IPS-NIHi11 (cell line): ENCODE measurements around the gene FURIN.
"Not testable (repeated sequence)": the region's sequence is repeated elsewhere in the genome, so short reads cannot be mapped to it uniquely, and the experiment has no call there.

Experiments used
- DNase-seq: peaks from one replicate; pipeline ENCODE4 v3.0.0; 2012; ENCODE audit warnings: mixed read lengths, low spot score

The FURIN gene

GRCh38 chr15:90882781-90883525 lies 14.6 kb downstream of the FURIN start:
- no peak for DNase-seq

DNA sequence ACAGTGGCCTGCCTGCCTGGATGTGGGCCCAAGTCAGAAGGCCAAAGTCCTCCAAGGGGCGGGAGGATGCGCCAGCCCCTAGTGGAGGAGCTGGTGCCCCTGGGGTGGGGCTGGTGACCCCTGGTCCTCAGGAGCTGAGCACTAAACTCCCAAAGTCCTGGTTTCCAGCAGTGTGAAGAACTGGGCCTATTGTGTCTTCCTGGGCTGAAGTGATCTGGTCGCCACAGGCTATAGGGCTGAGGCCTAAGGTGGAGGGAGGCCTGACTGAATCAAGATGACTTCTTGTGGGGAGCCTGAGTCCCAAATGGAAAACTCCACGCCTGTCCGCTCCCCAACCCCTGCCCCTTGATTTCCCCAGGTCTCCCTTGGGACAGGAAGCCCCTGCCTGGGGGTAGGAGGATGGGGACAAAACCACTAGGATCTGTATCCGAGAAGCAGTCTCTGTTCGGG lies 15.2 kb downstream of the FURIN start:
- DNase-seq: no peak

DNA sequence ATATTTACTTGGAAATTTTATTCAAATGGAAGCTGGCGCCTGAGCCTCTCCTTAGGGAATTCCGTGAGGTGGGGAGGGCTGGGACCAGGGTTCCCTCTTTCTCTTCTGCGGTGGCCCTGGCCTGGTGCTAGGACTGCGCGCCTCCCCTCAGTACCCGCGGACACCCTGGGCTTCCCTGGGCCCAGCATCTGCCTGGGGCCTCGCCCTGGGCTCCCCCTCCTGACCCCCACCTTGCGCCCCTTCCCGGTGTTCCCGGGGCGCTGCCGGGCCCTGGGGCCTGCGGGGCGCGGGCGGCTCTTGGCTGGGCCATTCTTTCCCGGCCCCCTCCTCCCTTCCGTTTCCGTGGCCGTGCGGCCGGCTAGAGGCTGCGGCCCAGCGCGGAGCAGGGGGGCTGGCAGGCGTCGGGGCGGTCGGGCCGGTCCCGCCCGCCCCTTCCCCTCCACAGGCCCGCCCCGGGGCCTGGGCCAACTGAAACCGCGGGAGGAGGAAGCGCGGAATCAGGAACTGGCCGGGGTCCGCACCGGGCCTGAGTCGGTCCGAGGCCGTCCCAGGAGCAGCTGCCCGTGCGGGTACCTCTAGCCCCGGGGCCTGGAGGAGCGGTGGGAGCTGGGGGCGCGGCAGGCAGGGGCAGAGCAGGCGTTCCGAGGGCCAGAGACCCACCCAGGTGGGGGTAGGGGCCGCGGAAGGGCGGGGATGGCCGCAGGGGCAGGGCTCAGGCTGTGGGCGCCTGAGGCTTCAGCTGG lies 15.8 kb downstream of the FURIN start, which contains the start of gene FES:
Gene FES, plus strand, starts transcription at position 529 of the 743 bp plus-strand sequence. CDS start 542 bp downstream, outside the sequence.
- peak; percentile 81 for DNase-seq

- no peak for DNase-seq
Measured at GRCh38 chr15:90884719-90885431, 16.5 kb downstream of the FURIN start.

DNA sequence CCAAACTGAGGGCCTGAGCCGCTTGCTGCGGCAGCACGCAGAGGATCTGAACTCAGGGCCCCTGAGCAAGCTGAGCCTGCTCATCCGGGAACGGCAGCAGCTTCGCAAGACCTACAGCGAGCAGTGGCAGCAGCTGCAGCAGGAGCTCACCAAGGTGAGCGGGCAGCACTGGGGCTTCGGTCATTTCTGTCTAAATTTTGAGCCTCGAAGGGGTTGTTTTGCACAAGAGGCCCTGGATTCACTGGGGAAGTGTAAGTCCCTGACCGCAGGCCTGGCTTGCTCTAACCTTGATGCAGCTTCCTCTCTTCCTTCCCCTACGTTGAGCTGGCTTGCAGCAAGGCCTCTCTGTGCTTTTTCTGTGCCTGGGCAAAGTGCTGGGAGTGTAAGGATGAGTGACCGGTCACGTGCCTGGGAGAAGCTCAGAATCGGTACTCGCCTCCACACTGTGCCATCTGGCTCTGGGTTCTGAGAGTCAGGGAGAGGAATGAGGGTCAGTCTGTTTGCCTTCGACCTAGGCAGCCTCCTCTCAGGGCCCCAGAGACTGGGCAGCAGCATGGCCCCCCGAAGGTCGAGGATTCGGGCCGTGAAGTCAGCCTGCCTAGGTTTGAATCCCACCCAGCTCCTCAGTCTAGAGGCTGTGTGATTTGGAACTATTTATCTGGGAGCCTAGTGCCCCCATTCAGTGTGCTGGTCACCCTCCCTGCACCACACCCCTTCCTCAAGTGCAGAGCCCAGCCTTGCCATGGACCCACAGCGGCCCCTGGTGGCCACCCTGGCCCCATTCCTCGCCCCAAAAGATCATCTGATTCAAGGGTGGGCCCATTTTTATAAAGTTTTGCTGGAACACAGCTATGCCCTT lies 17.3 kb downstream of the FURIN start:
- DNase-seq: peak; percentile 79

- DNase-seq: no peak
Measured at GRCh38 chr15:90886291-90886614, 17.9 kb downstream of the FURIN start.

GRCh38 chr15:90887037-90887481 lies 18.7 kb downstream of the FURIN start:
- DNase-seq: no peak

- no peak for DNase-seq
Measured at GRCh38 chr15:90889313-90889730, 20.9 kb downstream of the FURIN start.

DNA sequence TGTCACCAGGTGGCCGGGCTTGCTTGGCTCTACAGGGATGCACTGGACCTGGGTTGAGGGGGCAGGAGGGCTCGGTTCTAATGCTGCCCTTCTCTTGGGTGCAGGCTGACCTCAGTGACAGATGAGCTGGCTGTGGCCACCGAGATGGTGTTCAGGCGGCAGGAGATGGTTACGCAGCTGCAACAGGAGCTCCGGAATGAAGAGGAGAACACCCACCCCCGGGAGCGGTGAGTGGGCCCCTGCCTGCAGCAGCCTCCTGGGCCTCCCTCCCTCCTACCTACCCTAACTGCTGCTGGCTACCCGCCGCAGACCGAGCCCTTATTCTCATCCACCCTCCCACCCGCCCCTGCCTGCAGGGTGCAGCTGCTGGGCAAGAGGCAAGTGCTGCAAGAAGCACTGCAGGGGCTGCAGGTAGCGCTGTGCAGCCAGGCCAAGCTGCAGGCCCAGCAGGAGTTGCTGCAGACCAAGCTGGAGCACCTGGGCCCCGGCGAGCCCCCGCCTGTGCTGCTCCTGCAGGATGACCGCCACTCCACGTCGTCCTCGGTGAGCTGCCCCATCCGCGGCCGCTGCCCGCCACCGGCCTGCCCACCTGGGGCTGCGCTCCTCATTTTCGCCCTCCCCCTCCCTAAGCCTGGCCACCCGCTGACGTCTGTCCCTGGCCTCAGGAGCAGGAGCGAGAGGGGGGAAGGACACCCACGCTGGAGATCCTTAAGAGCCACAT lies 21.5 kb downstream of the FURIN start:
- no peak for DNase-seq

DNA sequence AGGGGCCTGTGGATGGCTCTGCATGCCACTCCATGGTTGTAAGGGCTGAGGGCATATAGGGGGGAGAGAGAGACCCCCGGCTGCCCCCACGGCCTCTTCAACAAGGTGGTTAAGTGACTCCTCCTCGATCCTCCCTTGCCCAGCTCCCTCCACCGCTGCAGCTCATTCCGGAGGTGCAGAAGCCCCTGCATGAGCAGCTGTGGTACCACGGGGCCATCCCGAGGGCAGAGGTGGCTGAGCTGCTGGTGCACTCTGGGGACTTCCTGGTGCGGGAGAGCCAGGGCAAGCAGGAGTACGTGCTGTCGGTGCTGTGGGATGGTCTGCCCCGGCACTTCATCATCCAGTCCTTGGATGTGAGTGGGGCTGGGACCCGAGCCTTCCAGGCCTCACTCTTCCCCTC lies 22.5 kb downstream of the FURIN start:
- no peak for DNase-seq

- no peak for DNase-seq
Measured at GRCh38 chr15:90891346-90891949, 23.1 kb downstream of the FURIN start.

GRCh38 chr15:90892023-90892422 lies 23.6 kb downstream of the FURIN start:
- no peak for DNase-seq

DNA sequence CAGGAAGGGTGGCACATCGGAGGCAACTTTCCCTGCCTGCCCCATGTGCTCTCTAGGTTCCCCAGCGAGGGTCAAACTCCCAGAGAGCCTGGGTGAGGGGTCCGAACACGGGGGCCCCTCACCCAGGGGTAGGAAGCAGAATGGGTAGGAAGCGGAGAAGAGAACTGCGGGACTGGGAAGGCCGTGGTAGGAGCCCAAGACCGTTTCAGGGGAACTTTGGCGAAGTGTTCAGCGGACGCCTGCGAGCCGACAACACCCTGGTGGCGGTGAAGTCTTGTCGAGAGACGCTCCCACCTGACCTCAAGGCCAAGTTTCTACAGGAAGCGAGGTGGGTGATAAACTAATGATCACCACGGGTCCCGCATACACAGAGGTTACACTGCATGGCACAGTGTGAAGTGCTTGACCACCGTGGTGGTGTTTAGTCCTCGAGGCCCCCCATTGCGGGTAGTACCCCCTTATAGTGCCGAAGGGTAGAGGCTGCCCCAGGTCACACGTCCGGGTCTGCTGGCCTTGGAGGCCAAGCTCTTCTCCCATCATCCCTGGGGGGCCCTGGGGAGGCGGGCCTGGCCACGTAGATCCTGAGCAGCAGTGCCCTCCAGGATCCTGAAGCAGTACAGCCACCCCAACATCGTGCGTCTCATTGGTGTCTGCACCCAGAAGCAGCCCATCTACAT lies 24.2 kb downstream of the FURIN start:
- DNase-seq: no peak

GRCh38 chr15:90893175-90894090 lies 25.0 kb downstream of the FURIN start:
- no peak for DNase-seq

DNA sequence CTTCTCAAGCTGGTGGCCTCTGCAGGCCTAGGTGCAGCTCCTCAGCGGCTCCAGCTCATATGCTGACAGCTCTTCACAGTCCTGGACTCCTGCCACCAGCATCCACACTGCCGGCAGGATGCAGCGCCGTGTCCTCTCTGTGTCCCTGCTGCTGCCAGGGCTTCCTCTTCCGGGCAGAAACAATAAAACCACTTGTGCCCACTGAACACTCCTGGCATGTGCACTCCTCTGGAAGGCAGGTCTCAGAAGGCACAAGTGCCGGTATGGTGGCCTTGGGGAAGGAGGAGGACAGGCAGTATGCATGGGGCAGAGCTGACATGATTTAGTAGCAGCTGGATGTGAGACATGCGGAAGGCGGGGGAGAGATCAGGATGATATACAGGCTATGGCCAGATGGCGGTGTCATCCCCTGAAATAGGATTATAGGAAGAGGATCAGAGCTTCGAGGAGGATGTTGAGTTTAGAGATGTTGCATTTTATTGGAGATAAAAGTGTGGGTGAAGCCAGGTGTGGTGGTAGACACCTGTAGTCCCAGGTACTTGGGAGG lies 27.3 kb downstream of the FURIN start:
- DNase-seq: no peak

DNA sequence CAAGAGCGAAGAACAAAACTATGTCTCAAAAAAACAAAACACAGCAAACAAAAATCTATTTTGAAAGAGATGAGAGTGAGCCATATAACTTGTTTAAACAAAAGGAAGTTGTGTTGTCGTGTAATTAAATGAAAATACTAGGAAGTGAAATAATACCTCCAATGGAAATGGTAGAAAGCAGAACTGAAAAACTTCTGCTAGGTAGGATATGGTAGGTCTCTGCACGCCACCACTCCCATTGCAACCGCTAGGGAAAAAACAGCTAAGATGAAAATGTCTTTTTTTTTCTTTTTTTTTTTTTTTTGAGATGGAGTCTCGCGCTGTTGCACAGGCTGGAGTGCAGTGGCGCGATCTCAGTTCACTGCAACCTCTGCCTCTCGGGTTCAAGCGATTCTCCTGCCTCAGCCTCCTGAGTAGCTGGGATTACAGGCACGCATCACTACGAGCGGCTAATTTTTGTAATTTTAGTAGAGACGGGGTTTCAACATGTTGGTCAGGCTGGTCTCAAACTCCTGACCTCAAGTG lies 28.8 kb downstream of the FURIN start:
- not testable (repeated sequence) for DNase-seq

GRCh38 chr15:90901175-90902039 lies 33.0 kb downstream of the FURIN start:
- DNase-seq: no peak
